ENCODE results near the gene ZNF521.

- TF ChIP-seq CTCF (IDR thresholded peaks at IDR 0.05; ENCODE audit: insufficient read depth, low read length, poor library complexity, severe bottlenecking): no peak
- TF ChIP-seq EZH2phosphoT487 (conservative IDR thresholded peaks at IDR 0.05; ENCODE audit: low read length): no peak
Measured at GRCh38 chr18:25081001-25081400, 271.0 kb downstream of the ZNF521 start.

Data from SU-DHL-6 (cell line).